Measurements from ENCODE around the gene OR1J2.
"Not testable (repeated sequence)": the region's sequence is repeated elsewhere in the genome, so short reads cannot be mapped to it uniquely, and the experiment has no call there.

DNA sequence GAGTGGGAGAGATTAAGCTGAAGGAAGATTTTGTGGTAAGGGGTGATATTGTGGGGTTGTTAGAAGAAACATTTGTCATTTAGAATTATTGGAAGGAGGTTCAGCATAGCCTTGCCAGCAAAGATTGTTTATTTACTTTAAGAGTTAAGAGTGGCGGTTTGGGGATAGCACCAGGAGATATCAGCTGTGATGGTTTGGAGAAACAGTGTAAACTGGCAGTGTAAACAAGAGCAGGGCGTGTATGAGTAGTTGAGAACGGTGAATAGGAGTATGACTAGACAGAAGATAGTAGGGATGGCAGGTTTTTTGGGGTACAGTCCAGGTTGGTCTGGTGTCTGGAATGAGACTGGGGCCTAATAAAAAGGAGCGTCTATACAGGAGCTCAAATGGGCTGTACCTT is 20.6 kb downstream of the OR1J2 start:
- not testable (repeated sequence) for TF ChIP-seq CHD2 (IDR thresholded peaks at IDR 0.05; ENCODE audit: low read length); BACH1 (IDR thresholded peaks at IDR 0.05; ENCODE audit: low read length); FOSL1 (IDR thresholded peaks at IDR 0.05; ENCODE audit: insufficient read depth, low read depth, low read length)

All from H1 (cell line).